Measurements from ENCODE around the gene THSD7B. TPM values are rescaled to one million over a fixed set of nuclear protein-coding genes. Genes with fewer than 3 reads are reported as not detected.

The THSD7B gene
- total RNA-seq, 4 donors from 2014 or later: under 0.01 to 0.29 (median 0.03) TPM

DNA sequence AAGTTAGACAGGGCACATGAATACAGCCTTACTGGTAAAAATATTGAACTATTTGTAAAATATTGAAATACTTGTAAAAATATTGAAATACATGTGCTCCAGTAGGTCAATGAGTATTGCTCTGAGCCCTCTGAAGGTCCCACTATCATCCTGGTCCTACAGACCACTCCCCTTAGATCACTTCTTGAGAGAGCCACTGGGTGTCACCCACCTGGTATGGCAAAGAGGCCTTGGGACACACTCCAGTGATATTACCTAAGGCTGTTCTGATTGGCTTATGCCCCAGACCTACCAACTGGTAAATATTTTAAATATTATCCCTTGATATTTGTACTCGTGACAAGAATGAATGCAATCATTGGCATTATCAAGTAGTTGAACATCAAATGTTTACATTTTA is 5.0 kb downstream of the THSD7B start:
- no peak for TF ChIP-seq POLR2AphosphoS5 (IDR thresholded peaks at IDR 0.05)
- TF ChIP-seq, protein P1, sequence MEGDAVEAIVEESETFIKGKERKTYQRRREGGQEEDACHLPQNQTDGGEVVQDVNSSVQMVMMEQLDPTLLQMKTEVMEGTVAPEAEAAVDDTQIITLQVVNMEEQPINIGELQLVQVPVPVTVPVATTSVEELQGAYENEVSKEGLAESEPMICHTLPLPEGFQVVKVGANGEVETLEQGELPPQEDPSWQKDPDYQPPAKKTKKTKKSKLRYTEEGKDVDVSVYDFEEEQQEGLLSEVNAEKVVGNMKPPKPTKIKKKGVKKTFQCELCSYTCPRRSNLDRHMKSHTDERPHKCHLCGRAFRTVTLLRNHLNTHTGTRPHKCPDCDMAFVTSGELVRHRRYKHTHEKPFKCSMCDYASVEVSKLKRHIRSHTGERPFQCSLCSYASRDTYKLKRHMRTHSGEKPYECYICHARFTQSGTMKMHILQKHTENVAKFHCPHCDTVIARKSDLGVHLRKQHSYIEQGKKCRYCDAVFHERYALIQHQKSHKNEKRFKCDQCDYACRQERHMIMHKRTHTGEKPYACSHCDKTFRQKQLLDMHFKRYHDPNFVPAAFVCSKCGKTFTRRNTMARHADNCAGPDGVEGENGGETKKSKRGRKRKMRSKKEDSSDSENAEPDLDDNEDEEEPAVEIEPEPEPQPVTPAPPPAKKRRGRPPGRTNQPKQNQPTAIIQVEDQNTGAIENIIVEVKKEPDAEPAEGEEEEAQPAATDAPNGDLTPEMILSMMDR (IDR thresholded peaks at IDR 0.05): no peak
- TF ChIP-seq POLR2A (IDR thresholded peaks at IDR 0.05; ENCODE audit: low read depth): no peak
- TF ChIP-seq EP300 (IDR thresholded peaks at IDR 0.05): no peak
- intact Hi-C loops (cut with DNase I): no loop called here
- no peaks in the 10 kb centered on the region for H3K9me3 ChIP-seq
- peaks cover 0 to 51% (median 10%) of the 10 kb centered on the region in 4 donors for H3K27me3 ChIP-seq
- DNase-seq (ENCODE audit: extremely low spot score): no peak
- H3K27ac ChIP-seq (replicated peaks in 1 of 4): no peak overlapping the region
- H3K4me3 ChIP-seq: no peak overlapping the region
- WGBS: 72% methylated on average over 1 of the region's 1 CpG
- peaks cover 7 to 16% (median 14%) of the 10 kb centered on the region in 4 donors for H3K4me1 ChIP-seq
- no peaks in the 10 kb centered on the region for H3K36me3 ChIP-seq

DNA sequence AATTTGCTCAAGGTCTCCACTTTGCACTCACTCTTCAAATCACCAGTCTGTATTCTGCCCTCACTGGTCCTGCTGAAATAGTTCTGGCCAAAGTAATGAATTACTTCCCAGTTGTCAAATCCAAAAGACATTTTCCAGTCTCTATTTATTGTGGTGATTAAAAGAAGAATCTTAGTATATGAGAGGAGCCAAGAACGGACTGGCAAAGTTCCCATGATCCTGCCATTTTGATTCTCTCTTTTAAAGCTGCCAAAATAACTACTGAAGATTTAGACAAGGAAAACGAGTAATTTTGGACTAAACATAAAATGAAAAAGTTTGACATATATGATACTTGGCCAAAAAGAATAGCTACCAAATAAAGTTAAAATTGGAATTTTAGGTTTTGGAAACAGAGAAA is 12.0 kb downstream of the THSD7B start:
- Histone ChIP-seq H3K36me3 (no peaks in the 10 kb centered on the region), H3K27ac (replicated peaks in 1 of 4) (no peak overlapping the region), H3K4me1 (peaks cover 0 to 7% (median 0%) of the 10 kb centered on the region in 4 donors), H3K4me3 (no peak overlapping the region), H3K9me3 (no peaks in the 10 kb centered on the region), H3K27me3 (no peaks in the 10 kb centered on the region)
- intact Hi-C loops (cut with DNase I): no loop called here
- 36% methylated on average over 2 of the region's 2 CpGs for WGBS
- DNase-seq (ENCODE audit: extremely low spot score): no peak
- TF ChIP-seq EP300 (IDR thresholded peaks at IDR 0.05) (no peak), POLR2A (IDR thresholded peaks at IDR 0.05; ENCODE audit: low read depth) (no peak), POLR2AphosphoS5 (IDR thresholded peaks at IDR 0.05) (no peak)
- TF ChIP-seq, protein P1 (IDR thresholded peaks at IDR 0.05): no peak

DNA sequence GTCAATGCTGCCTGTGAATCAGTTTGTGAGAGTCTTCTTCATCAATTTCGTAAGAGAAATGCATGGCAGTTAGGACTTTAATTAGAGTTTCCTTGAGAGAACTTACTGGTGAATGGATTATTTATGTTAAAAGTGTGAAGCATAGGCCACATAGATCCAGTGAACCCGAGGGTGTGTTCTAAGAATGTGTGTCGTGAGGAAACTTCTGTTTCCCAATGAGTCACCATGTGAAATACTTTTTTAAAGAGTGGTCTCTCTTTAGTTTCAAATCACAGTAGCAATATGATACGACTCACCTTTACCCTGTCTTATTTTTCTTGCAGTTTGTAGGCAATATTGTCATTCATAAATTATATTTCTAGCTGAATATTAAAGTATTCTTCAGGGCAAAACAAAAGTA is 18.5 kb downstream of the THSD7B start:
- H3K4me1 ChIP-seq: no peaks in the 10 kb centered on the region
- 69% methylated on average over 4 of the region's 4 CpGs for WGBS
- no peaks in the 10 kb centered on the region for H3K9me3 ChIP-seq
- no peak for DNase-seq (ENCODE audit: extremely low spot score)
- intact Hi-C loops (cut with DNase I): no loop called here
- no peak overlapping the region for H3K4me3 ChIP-seq
- H3K27me3 ChIP-seq: no peaks in the 10 kb centered on the region
- H3K36me3 ChIP-seq: no peaks in the 10 kb centered on the region
- TF ChIP-seq, protein P1 (IDR thresholded peaks at IDR 0.05): no peak
- TF ChIP-seq POLR2AphosphoS5 (IDR thresholded peaks at IDR 0.05): no peak
- TF ChIP-seq EP300 (IDR thresholded peaks at IDR 0.05): no peak
- no peak for TF ChIP-seq POLR2A (IDR thresholded peaks at IDR 0.05; ENCODE audit: low read depth)
- H3K27ac ChIP-seq (replicated peaks in 1 of 4): no peak overlapping the region

DNA sequence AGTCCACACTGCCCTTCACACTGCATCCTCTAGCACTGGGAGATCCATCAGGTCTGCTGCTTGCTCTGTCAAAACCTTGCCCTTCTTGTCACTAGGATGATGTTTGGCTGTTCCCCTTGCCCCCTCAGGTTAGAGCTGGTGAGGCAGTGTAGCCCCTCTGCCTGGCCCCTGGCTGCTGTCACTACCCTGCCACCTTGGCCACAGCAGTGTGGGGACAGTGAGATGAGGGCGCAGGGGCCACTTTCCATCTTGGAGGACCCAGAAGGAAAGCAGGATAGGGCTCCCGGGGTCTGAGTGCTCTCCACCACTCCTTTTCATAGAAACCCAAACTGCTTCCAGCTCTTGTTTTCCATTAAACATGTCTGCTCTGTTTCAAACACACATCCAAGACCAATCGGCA is 19.9 kb downstream of the THSD7B start:
- H3K27me3 ChIP-seq: no peaks in the 10 kb centered on the region
- H3K4me1 ChIP-seq: no peaks in the 10 kb centered on the region
- 78% methylated on average over 3 of the region's 3 CpGs for WGBS
- H3K27ac ChIP-seq (replicated peaks in 1 of 4): no peak overlapping the region
- TF ChIP-seq POLR2AphosphoS5 (IDR thresholded peaks at IDR 0.05): no peak
- H3K9me3 ChIP-seq: no peaks in the 10 kb centered on the region
- H3K4me3 ChIP-seq: no peak overlapping the region
- DNase-seq (ENCODE audit: extremely low spot score): no peak
- intact Hi-C loops (cut with DNase I): no loop called here
- H3K36me3 ChIP-seq: no peaks in the 10 kb centered on the region

DNA sequence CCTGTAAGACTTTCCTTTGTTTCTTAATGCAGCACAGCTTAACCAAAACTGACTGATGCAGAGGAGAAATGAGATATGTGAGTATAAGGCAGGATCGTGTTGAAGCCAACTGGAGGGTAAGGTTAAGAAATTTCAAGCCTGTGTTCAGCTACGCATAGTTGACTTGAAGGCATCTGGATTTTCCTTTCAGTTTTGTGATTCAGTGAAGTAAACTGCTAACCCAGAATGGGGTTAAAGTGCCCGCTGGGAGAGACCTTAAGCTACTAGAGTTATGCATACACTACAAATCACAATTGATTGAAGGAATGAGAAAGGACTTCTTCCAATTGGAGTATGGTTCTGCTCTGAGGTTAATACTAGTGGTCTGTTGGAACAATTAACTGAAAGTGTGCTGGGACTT is 22.6 kb downstream of the THSD7B start:
- H3K36me3 ChIP-seq: no peaks in the 10 kb centered on the region
- no peak overlapping the region for H3K27ac ChIP-seq (replicated peaks in 1 of 4)
- H3K27me3 ChIP-seq: no peaks in the 10 kb centered on the region
- H3K9me3 ChIP-seq: no peaks in the 10 kb centered on the region
- DNase-seq (ENCODE audit: extremely low spot score): no peak
- H3K4me3 ChIP-seq: no peak overlapping the region
- 76% methylated on average over 3 of the region's 3 CpGs for WGBS
- intact Hi-C loops (cut with DNase I): no loop called here
- no peak for TF ChIP-seq POLR2A (IDR thresholded peaks at IDR 0.05; ENCODE audit: low read depth)
- TF ChIP-seq, protein P1 (IDR thresholded peaks at IDR 0.05): no peak
- TF ChIP-seq POLR2AphosphoS5 (IDR thresholded peaks at IDR 0.05): no peak
- TF ChIP-seq EP300 (IDR thresholded peaks at IDR 0.05): no peak
- H3K4me1 ChIP-seq: no peaks in the 10 kb centered on the region

Measured in esophagus muscularis mucosa (tissue), 4 donors.